Gastroesophageal sphincter (tissue), 3 donors: ENCODE data around the gene MRPL37.

ENCODE experiments used
- POLR2A ChIP-seq, 2 donors: fragments of 450-650 bp; IDR thresholded peaks; one replicate each; pipeline ENCODE4 v1.6.1; 2017; ENCODE audit warnings: antibody characterized with exemption in 2 of 2, mild to moderate bottlenecking in 2 of 2, moderate library complexity in 1 of 2
- POLR2AphosphoS5 ChIP-seq: sonication (generic); formaldehyde crosslinking; IDR thresholded peaks from one replicate; pipeline ENCODE4 v1.6.1; 2017; ENCODE audit warnings: antibody characterized with exemption
- TF ChIP-seq, protein P1 (sequence below), 4 experiments: fragments of 200-600 bp in 2 of 4; fragments of 450-650 bp in 2 of 4; sonication (generic) in 1 of 4; IDR thresholded peaks; one replicate each; pipeline ENCODE4 v1.5.1; 2017 to 2019; ENCODE audit warnings: antibody characterized with exemption in 4 of 4, mild to moderate bottlenecking in 2 of 4, moderate library complexity in 2 of 4

DNA sequence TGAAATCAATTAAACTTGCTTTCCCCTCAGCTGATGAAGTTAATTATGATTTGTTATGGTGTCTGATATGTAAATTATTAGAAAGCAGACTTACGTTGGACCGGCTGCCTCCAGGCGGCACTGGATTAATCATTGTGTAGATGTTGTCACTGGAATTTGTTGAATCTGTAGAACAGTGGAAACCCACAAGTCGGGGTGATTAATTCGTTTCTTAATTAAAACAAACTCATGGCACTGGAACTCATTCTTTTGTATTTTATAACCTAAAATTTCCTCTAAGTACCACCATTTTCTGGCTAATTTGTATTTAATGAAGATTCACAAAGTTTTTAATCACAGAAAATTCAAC lies 39.0 kb downstream of the MRPL37 start:
- TF ChIP-seq, protein P1, sequence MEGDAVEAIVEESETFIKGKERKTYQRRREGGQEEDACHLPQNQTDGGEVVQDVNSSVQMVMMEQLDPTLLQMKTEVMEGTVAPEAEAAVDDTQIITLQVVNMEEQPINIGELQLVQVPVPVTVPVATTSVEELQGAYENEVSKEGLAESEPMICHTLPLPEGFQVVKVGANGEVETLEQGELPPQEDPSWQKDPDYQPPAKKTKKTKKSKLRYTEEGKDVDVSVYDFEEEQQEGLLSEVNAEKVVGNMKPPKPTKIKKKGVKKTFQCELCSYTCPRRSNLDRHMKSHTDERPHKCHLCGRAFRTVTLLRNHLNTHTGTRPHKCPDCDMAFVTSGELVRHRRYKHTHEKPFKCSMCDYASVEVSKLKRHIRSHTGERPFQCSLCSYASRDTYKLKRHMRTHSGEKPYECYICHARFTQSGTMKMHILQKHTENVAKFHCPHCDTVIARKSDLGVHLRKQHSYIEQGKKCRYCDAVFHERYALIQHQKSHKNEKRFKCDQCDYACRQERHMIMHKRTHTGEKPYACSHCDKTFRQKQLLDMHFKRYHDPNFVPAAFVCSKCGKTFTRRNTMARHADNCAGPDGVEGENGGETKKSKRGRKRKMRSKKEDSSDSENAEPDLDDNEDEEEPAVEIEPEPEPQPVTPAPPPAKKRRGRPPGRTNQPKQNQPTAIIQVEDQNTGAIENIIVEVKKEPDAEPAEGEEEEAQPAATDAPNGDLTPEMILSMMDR (IDR thresholded peaks at IDR 0.05) = no peak
- no peak for TF ChIP-seq POLR2AphosphoS5
- no peak for TF ChIP-seq POLR2A (IDR thresholded peaks at IDR 0.05)
